ENCODE measurements around the gene SLX9. TPM values are rescaled to one million over a fixed set of nuclear protein-coding genes. Genes with fewer than 3 reads are reported as not detected.

SLX9 gene
- total and polyA plus RNA-seq, 2 donors (not counting 1 experiment from before 2014, with no cell fraction given): 11.7 to 15.9 TPM

DNA sequence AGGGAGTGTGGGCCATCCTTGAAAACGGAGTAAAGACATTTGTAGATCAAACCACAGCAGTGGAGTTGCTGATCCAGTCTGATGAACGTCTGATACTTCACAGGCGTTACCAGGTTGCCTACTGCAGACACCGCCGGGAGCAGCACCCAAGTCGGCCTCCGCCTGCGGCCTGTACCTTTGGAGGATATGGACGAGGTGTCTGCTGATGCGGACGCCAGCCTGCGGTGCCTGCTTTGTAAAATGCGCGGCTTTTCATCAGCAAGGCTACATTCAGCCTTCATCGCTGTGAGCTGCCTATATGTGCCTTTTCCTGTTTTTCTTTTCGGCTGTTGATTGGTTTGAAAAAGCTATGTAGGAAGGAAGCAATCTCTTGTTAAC, 16.0 kb downstream of the SLX9 start:
- TF ChIP-seq EZH2 (IDR thresholded peaks at IDR 0.05; ENCODE audit: borderline replicate concordance, insufficient read depth, low read depth, low read length, poor library complexity, severe bottlenecking) (no peak), CTCF (IDR thresholded peaks at IDR 0.05) (no peak)
- no peak overlapping the region for H3K27ac Mint-ChIP-seq
- ChIA-PET POLR2A (no interaction called here), CTCF (interaction anchor here (1.2 to 16.3 kb wide), 3 partner anchors 23 to 183 kb away, joined by 3 to 423 read pairs (median 355); no protein-coding TSS in a partner anchor)
- no peak overlapping the region for H3K4me2 ChIP-seq (replicated peaks; ENCODE audit: low read depth, low read length, poor library complexity, severe bottlenecking)
- ATAC-seq (ENCODE audit: low read depth) (no peak), DNase-seq (no peak)
- H4K20me1 ChIP-seq (ENCODE audit: control insufficient read depth, insufficient read depth, low read length, poor library complexity, severe bottlenecking): peaks cover 79% of the 10 kb centered on the region
- H3K4me1 Mint-ChIP-seq: peaks cover 20% of the 10 kb centered on the region
- no peaks in the 10 kb centered on the region for H3K9me3 Mint-ChIP-seq (ENCODE audit: insufficient read depth)
- no peak overlapping the region for H2AFZ ChIP-seq (ENCODE audit: insufficient read depth, low read depth, low read length, poor library complexity, severe bottlenecking)
- no peak overlapping the region for H3K4me3 ChIP-seq (ENCODE audit: control extremely low read depth in 1 of 5, extremely low read depth in 1 of 5, insufficient read depth in 1 of 5, low read depth in 2 of 5, low read length in 4 of 5)
- no peaks in the 10 kb centered on the region for H3K27me3 ChIP-seq (replicated peaks in 1 of 4; ENCODE audit: control extremely low read depth in 1 of 4, control insufficient read depth in 3 of 4, insufficient read depth in 4 of 4, low read length in 3 of 4)
- H3K9me3 ChIP-seq (ENCODE audit: control extremely low read depth in 1 of 3, control insufficient read depth in 2 of 3, insufficient read depth in 1 of 3, low read length in 2 of 3): no peaks in the 10 kb centered on the region
- H3K4me3 Mint-ChIP-seq: no peak overlapping the region
- no peak overlapping the region for H3K27ac ChIP-seq (ENCODE audit: low read length in 2 of 2)
- no peak overlapping the region for H3K9ac ChIP-seq (ENCODE audit: low read length)
- H3K27me3 Mint-ChIP-seq: no peaks in the 10 kb centered on the region
- peaks cover 0 to 46% of the 10 kb centered on the region in 2 experiments for H3K36me3 ChIP-seq (replicated peaks in 1 of 2; ENCODE audit: control extremely low read depth in 1 of 2, control insufficient read depth in 1 of 2, extremely low read depth in 1 of 2, insufficient read depth in 2 of 2, low read length in 1 of 2)
- WGBS (ENCODE audit: insufficient coverage): 90% methylated on average over 15 of the region's 16 CpGs
- H3K4me1 ChIP-seq (ENCODE audit: control insufficient read depth in 2 of 2, insufficient read depth in 2 of 2, low read length in 2 of 2): peaks cover 9 to 18% of the 10 kb centered on the region in 2 donors
- H3K79me2 ChIP-seq (ENCODE audit: control insufficient read depth, insufficient read depth, low read length): peaks cover 78% of the 10 kb centered on the region
- intact Hi-C loops (cut with micrococcal nuclease): no loop called here

DNA sequence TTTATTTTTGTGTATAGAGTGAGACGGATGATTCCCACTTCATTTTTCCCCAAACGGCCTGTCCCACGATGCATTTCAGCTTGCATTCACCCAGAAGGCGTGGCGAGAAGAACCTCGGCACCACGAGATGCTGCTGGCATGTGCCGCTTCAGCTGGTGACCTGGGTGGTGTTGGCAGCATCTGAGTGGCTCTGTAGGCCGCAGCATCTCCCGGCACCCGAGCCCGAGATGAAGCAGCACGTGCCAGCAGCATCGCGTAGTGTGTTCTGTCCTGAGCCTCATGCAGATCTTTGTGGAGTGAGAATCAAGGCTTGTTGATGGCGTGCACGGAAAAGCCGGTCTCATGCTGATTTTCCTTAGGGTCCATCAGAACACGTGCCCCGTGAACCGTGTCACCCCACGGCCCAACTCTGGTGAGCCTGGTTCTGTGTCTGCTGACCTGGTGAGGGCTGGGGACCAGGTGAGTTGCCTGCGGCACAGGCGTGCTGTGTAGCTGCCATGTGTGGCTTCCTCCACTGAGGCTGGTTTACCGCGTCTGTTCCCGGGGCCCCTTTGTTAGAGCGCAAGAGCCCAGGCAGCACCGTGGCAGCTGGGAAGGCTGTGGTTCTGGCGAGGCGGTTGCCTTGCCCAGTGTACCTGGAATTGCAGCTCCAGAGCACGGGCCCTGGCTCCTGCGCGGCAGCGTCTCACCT, 16.7 kb downstream of the SLX9 start:
- peaks cover 72% of the 10 kb centered on the region for H3K79me2 ChIP-seq (ENCODE audit: control insufficient read depth, insufficient read depth, low read length)
- Mint-ChIP-seq H3K9me3 (ENCODE audit: insufficient read depth) (no peaks in the 10 kb centered on the region), H3K27me3 (no peaks in the 10 kb centered on the region), H3K27ac (no peak overlapping the region), H3K4me1 (peaks cover 16% of the 10 kb centered on the region), H3K4me3 (no peak overlapping the region)
- 94% methylated on average over 35 of the region's 35 CpGs for whole genome bisulfite sequencing (ENCODE audit: insufficient coverage)
- H3K9ac ChIP-seq (ENCODE audit: low read length): no peak overlapping the region
- H4K20me1 ChIP-seq (ENCODE audit: control insufficient read depth, insufficient read depth, low read length, poor library complexity, severe bottlenecking): peaks cover 72% of the 10 kb centered on the region
- POLR2A ChIA-PET: no interaction called here
- H2AFZ ChIP-seq (ENCODE audit: insufficient read depth, low read depth, low read length, poor library complexity, severe bottlenecking): no peak overlapping the region
- no peak overlapping the region for H3K4me3 ChIP-seq (ENCODE audit: control extremely low read depth in 1 of 5, extremely low read depth in 1 of 5, insufficient read depth in 1 of 5, low read depth in 2 of 5, low read length in 4 of 5)
- H3K27ac ChIP-seq (ENCODE audit: low read length in 2 of 2): no peak overlapping the region
- no peak overlapping the region for H3K4me2 ChIP-seq (replicated peaks; ENCODE audit: low read depth, low read length, poor library complexity, severe bottlenecking)
- peaks cover 9 to 13% of the 10 kb centered on the region in 2 donors for H3K4me1 ChIP-seq (ENCODE audit: control insufficient read depth in 2 of 2, insufficient read depth in 2 of 2, low read length in 2 of 2)
- CTCF ChIA-PET: interaction anchor here (9.6 to 16.3 kb wide), 2 partner anchors 172 to 182 kb away, joined by 62 to 423 read pairs; no protein-coding TSS in a partner anchor
- no peaks in the 10 kb centered on the region for H3K9me3 ChIP-seq (ENCODE audit: control extremely low read depth in 1 of 3, control insufficient read depth in 2 of 3, insufficient read depth in 1 of 3, low read length in 2 of 3)
- intact Hi-C loops (cut with micrococcal nuclease): no loop called here
- DNase-seq: no peak
- no peaks in the 10 kb centered on the region for H3K27me3 ChIP-seq (replicated peaks in 1 of 4; ENCODE audit: control extremely low read depth in 1 of 4, control insufficient read depth in 3 of 4, insufficient read depth in 4 of 4, low read length in 3 of 4)
- TF ChIP-seq EZH2 (IDR thresholded peaks at IDR 0.05; ENCODE audit: borderline replicate concordance, insufficient read depth, low read depth, low read length, poor library complexity, severe bottlenecking) (no peak), CTCF (IDR thresholded peaks at IDR 0.05) (no peak)
- no peak for ATAC-seq (ENCODE audit: low read depth)
- H3K36me3 ChIP-seq (replicated peaks in 1 of 2; ENCODE audit: control extremely low read depth in 1 of 2, control insufficient read depth in 1 of 2, extremely low read depth in 1 of 2, insufficient read depth in 2 of 2, low read length in 1 of 2): peaks cover 0 to 47% of the 10 kb centered on the region in 2 experiments
